GM06990 (cell line): ENCODE results near the gene LRRD1.

Experiments
- DNase-seq: peaks from one replicate; pipeline ENCODE4 v3.0.0-alpha.2; 2011; ENCODE audit not compliant: insufficient read length; ENCODE audit errors: extremely low read depth
- H3K27me3 ChIP-seq: replicated peaks from 2 replicates; pipeline ENCODE4 v1.6.0; 2011; ENCODE audit warnings: low read length; ENCODE audit not compliant: control insufficient read depth, insufficient read depth
- H3K36me3 ChIP-seq: 2 replicates; pipeline ENCODE4 v1.5.1; 2011; ENCODE audit warnings: low read length; ENCODE audit not compliant: control insufficient read depth, insufficient read depth
- H3K4me3 ChIP-seq: replicated peaks from 2 replicates; pipeline ENCODE4 v1.5.1; 2011; ENCODE audit warnings: low read depth, mild to moderate bottlenecking, control low read depth, low read length
- CTCF ChIP-seq: IDR thresholded peaks from 2 replicates; pipeline ENCODE4 v1.5.1; 2011; ENCODE audit warnings: low read length, control low read depth, mild to moderate bottlenecking, inconsistent platforms; ENCODE audit not compliant: insufficient read depth, poor library complexity, severe bottlenecking

Gene LRRD1

GRCh38 chr7:92161271-92161670 lies 17.7 kb downstream of the LRRD1 start:
- no peak for DNase-seq

GRCh38 chr7:92158660-92159575 lies 20.0 kb downstream of the LRRD1 start:
- no peak overlapping the region for H3K4me3 ChIP-seq

More at GRCh38 chr7:92161271-92161670, 17.7 kb downstream of the LRRD1 start:
- no peaks in the 10 kb centered on the region for H3K27me3 ChIP-seq
- H3K36me3 ChIP-seq = no peaks in the 10 kb centered on the region
- no peak overlapping the region for H3K4me3 ChIP-seq
- TF ChIP-seq CTCF = no peak

DNA sequence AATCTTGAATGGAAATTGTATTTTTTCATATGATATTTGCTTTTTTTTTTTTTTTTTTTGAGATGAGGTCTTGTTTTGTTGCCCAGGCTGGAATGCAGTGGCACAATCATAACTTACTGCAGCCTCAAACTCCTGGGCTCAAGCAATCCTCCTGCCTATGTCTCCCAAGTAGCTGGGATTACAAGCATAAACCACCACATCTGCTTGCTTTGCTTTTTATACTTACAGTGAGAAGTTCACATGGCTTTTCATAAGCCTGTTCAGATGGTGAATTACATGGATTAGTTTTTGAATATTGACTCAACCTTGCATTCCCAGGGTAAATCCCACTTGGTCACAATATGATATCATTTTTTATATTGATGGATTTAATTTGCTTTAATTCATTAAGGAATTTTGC lies 22.0 kb downstream of the LRRD1 start:
- DNase-seq = no peak
- no peaks in the 10 kb centered on the region for H3K36me3 ChIP-seq
- H3K27me3 ChIP-seq = no peaks in the 10 kb centered on the region
- TF ChIP-seq CTCF = no peak
- H3K4me3 ChIP-seq = no peak overlapping the region

More at GRCh38 chr7:92158660-92159575, 20.0 kb downstream of the LRRD1 start:
- no peak for DNase-seq
- H3K27me3 ChIP-seq = no peaks in the 10 kb centered on the region
- no peak for TF ChIP-seq CTCF
- no peaks in the 10 kb centered on the region for H3K36me3 ChIP-seq

- Histone ChIP-seq H3K4me3 (no peak overlapping the region), H3K36me3 (no peaks in the 10 kb centered on the region), H3K27me3 (no peaks in the 10 kb centered on the region)
- no peak for DNase-seq
- TF ChIP-seq CTCF = no peak
These were observed 23.7 kb downstream of the LRRD1 start for GRCh38 chr7:92155108-92155739.

DNA sequence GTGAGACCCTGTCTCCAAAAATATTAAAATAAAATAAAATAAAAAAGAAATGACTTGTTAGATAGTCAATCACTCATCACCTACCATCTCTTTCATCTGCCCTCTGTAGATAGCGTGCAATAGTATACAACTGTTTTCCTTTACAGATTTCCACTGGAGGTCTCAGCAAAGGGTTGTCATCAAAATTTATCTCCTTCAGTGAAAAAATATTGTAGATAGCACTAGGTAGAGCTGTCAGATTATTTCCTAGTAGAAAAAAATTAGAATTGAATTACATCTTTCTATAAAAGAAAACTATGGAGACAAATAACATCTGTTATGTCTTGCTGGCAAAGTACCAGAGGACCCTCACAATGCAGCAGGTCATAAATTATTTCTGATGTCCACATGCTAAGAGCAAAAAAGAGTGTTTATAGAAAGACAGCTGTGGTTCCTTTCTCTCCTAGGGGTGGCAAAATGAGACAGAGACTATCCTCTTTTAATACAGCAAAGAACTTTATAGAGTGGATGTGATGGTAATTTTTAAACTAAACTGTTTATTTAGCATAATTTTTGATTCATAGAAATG lies 28.4 kb downstream of the LRRD1 start:
- DNase-seq = no peak
- H3K27me3 ChIP-seq = no peaks in the 10 kb centered on the region
- no peaks in the 10 kb centered on the region for H3K36me3 ChIP-seq
- no peak overlapping the region for H3K4me3 ChIP-seq
- no peak for TF ChIP-seq CTCF
